GM18519 (cell line): Measurements from ENCODE around the gene CDK6.
"Not testable (repeated sequence)": the region's sequence is repeated elsewhere in the genome, so short reads cannot be mapped to it uniquely, and the experiment has no call there.

Source experiments
- ATAC-seq: cut with Tn5 transposase; IDR thresholded peaks from one replicate; pipeline ENCODE4 v1.9.1; 2021; ENCODE audit warnings: mild to moderate bottlenecking, moderate library complexity; ENCODE audit not compliant: unreplicated experiment, low FRiP score

The CDK6 gene

GRCh38 chr7:92766461-92767003, 69.8 kb downstream of the CDK6 start:
- no peak for ATAC-seq

GRCh38 chr7:92765725-92766124, 70.6 kb downstream of the CDK6 start:
- ATAC-seq, result no peak

DNA sequence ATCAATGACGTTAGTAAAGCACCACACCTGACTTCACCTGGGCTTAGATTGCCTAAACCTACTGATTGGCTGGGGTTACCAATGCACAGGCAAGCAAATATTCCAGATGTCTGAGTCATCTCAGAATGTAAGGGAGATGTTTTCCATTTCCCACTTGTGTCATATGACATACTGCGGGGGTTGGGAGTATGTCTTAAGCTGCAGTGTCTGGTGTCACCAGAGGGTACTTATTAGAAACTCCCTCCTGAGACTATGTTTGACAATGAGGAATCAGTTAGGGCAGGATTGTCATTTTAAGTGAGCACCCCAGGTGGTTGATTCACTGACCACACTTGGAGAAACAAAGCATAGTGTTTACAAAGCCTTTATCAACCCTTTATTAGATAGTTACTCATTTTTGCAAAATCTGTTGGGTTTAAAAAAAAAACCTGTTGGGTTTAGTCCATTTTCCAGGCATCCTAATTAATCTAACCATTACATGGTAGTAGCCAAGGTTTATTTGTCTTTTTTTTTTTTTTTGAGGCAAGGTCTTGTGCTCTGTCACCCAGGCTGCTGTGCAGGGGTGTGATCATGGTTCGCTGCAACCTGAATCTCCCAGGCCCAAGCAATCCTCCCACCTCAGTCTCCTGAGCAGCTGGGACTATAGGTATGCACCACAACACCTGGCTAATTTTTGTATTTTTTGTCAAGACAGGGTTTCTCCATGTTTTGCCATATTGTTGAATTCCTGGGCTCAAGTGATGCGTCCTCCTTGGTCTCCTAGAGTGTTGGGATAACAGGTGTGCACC, 72.5 kb downstream of the CDK6 start:
- ATAC-seq, result no peak

- ATAC-seq, result no peak
Observed at GRCh38 chr7:92762851-92763250, 73.5 kb downstream of the CDK6 start.

GRCh38 chr7:92761391-92762097, 74.8 kb downstream of the CDK6 start:
- ATAC-seq, result no peak

DNA sequence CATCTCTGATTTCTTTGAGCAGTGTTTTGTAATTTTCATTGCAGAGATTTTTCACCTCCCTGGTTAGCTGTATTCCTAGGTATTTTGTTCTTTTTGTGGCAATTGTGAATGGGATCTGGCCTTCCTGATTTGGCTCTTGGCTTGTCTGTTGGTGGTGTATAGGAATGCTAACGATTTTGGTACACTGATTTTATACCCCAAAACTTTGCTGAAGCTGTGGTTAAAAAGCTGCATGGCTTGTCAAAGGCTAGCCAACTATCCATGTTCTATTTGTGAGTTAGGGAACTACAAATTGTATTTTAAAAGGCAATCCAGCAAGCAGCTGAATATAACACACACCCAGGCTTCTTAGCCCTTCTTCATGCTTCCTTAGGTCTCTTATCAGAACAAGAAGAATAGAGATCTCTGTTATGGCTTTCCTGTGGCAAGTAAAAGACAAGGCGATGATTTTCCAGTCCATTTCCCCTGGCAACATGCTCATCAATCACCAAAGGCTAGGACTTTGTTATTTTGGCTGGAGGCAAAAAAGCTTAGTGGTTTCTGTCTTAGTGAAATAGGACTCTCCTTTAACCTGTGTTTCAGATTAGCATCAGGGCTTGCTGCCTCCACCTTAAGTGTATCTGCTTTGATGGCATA, 77.5 kb downstream of the CDK6 start:
- ATAC-seq, result no peak

DNA sequence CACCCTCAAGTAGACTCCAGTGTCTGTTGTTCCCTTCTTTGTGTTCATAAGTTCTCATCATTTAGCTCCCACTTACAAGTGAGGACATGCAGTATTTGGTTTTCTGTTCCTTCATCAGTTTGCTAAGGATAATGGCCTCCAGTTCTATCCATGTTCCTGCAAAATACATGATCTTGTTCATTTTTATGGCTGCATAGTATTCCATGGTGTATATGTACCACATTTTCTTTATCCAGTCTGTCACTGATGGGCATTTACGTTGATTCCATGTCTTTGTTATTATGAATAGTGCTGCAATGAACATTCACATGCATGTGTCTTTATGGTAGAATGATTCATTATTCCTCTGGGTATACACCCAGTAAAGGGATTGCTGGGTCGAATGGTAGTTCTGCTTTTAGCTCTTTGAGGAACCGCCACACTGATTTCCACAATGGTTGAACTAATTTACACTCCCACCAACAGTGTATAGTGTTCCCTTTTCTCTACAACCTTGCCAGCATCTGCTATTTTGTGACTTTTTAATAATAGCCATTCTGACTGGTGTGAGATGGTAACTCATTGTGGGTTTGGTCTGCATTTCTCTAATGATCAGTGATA, 79.0 kb downstream of the CDK6 start:
- ATAC-seq, result not testable (repeated sequence)

DNA sequence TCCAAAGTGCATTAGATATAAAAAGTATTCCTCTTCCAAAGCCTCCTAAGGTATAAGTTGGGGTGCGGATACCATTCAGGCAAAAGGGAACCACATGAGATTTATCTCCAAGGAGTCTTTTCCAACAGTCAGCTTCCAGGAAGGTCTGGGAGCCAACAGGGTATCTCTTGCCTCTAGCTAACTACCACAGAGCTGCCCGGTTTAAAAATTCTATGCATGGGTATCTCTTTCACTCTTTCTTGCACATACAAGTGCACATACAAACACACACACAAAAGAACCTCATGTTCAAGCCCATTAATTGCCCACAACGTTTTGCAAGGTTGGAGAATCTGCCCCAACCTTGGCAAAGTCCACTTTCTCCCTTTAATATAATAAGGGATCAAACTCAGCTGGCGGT, 80.7 kb downstream of the CDK6 start:
- no peak for ATAC-seq

DNA sequence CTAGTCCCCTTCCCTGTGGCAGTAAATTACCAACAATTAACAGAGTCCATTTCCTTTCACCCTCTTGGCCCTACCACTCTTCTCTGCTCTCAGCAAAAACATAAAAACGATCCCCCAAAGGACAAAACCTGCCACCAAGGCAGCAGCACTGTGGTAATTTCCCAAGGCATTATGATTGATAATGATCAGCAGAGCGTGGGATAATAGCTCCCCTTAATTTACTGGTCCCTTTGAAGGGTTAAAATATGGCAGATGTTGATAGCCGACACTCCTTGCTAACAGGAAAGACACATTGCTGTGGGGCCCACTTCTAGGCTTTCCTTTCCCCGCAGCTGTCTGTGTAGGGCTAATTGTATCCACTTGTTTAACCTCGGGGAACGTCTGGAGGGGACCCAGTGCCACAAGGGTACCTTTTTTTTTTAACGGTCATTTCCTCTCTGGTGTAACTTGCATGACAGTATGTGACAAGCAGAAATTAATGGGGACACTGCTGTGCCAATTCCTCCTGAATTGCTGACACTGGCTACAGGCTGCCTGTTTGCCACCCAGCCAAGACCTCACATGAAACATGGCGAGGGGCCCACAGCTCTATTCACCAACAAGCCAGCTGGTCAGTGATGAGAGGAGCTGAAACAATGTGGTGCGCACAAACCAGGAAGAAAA, 81.3 kb downstream of the CDK6 start:
- ATAC-seq, result no peak

GRCh38 chr7:92753614-92754013, 82.8 kb downstream of the CDK6 start:
- no peak for ATAC-seq

DNA sequence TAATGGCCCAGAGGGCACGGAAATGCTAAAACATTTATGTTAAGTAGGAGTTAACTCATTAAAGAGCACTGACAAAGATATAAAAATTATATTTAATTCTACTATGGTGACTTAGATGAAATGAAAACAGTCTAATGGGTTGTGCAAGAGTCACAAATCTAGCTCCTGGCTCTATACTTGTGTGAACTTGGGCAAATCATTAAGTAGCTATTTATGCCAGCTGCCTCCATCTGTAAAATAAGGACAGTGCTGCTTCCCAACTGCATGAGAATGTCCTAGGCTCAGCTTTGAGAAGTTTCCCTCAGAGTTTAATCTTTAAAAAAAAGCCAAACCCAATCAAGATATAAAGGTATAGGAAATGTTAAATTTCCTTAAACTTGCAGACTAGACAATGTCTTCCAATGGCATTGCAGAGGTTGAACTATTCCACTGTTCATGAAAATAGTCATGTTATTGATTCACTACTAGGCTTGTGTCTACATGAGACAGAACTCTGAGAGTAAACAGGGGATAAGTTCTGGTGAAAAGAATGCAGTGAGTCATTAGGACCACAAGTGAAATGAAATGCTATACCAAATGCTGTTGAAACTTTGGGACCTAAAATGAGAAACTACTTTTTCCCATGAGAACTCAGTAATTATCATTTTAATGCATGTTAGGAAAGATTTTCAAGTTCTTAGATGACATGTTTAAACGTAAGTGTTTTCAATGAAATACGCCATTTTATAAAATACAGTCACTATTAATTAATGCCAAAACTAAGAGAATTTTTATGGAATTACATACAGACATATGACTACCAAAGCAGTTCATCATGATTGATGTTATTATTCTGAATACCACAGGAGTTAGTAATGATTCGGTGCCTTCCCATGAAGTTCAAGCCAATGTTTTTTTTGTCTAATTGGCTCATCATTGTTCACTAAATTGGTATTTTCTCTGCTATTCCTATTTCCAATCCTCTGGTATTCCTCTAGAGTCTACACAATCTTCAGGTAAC, 84.2 kb downstream of the CDK6 start:
- ATAC-seq, result no peak

DNA sequence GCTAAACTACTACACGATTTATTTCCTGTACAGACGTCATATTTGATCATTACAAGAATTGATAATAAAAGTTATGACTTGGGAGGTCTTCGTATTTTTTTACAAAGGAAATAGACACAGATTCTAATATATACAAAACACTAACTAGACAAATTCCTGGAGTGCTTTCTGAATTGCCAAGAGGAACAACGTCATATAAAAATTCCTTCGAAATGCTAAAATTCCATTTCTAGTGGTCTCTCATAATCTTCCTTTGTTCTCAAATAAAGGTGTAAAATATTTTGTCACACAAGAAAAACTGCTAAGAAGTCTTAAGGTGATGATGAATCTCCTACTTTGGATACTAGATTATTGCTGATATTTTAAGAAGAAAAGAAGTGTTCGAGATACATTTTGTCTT, 85.4 kb downstream of the CDK6 start:
- ATAC-seq, result no peak

DNA sequence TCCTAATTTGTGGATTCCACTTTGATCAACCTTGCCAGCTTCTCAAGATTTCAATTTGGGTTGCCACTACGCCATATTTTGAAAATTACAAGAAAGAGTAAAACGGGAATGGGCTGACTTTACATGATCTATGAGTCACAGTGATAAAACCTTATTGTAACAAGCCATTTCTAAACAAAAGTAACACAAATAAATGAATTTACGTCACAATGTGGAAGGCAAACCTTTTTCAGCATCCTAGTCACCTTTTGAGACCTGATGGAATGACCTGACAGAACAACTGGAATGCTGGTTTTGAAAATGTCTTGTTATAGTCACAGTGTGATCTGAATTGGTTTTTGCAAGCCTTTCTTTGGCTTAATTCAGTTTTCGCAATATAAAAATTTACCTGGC, 85.9 kb downstream of the CDK6 start:
- ATAC-seq, result no peak

DNA sequence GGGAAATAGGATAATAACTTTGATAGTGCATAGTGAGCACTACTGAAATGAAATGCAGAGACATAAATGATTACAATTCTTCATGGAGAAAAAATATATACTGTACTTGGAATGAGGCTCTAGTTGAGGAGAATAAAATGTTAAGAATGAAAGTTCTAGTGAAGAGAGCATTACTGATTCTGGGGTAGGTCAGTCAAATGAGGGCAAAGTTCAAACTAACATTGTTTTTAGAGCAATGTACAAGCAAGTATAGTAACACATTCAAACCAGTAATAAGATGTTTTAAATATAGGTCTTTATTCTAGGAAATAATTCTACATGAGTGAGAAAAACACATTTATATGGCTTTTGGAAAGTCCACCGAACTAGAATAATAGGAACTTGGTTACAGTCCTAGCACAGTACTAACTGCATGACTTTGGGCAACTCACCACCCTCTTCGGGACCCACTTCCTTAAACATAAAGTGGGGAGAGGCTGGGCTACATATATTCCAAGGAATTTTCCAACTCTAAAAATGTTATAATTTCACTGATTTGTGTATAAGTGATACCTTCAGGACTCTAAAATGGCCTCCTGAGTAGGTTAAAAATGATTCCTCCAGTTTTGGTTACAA, 86.4 kb downstream of the CDK6 start:
- no peak for ATAC-seq

DNA sequence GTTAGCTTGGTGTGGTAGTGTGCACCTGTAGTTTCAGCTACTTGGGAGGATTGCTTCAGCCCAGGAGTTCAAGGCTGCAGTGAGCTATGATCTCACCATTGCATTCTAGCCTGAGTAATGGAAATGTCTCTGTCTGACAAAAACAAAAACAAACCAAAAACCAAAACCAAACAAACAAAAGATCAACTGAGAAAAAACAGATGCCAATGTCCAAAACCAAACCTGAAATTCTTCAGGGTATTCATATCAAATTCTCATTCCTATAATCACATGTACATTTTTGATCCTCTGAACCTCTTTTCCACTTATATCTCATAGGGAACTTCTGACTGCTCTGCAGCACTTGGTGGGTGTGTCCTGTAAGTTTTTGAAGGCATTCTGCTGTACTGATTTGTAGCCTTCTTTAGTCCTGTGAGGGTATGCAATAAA, 87.0 kb downstream of the CDK6 start:
- ATAC-seq, result no peak

- no peak for ATAC-seq
Observed at GRCh38 chr7:92748495-92748894, 87.9 kb downstream of the CDK6 start.

- ATAC-seq, result no peak
Observed at GRCh38 chr7:92747041-92747835, 89.1 kb downstream of the CDK6 start.

- ATAC-seq, result no peak
Observed at GRCh38 chr7:92745241-92745640, 91.1 kb downstream of the CDK6 start.
